GM19240 (cell line): ENCODE measurements around the gene ZNF276.
A peak's percentile ranks its signal among the peaks of the same experiment; 100 is the strongest.
"Not testable (repeated sequence)": the region's sequence is repeated elsewhere in the genome, so short reads cannot be mapped to it uniquely, and the experiment has no call there.

Experiments used
- DNase-seq: peaks from one replicate; pipeline ENCODE4 v3.0.0; 2011; ENCODE audit warnings: low spot score; ENCODE audit not compliant: insufficient read length

Gene ZNF276

GRCh38 chr16:89695875-89696669, 25.3 kb upstream of the ZNF276 start:
- no peak for DNase-seq

GRCh38 chr16:89696670-89697128, 24.6 kb upstream of the ZNF276 start:
- DNase-seq: no peak

DNA sequence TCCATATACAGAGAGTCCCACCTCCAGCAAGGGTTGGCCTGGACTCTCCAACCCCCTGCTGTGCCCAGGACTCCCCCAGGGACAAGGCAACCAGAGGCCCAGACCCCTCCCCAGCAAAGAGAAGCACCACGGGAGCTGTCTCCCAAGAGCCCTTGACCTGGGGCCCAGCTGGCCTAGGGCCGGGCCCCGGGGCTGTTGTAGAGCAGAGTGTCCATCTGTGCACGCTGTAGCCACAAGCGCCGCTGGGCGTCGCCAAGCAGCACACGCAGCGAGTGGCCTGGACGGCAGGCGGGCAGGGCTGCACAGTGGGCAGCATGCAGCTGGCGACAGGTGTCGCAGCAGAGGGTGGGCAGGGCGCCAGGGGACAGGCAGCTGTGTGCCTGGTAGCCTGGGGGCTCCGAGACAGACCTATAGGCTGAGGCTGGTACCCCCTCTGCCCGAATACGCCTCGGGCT, 24.1 kb upstream of the ZNF276 start:
- DNase-seq: no peak

DNA sequence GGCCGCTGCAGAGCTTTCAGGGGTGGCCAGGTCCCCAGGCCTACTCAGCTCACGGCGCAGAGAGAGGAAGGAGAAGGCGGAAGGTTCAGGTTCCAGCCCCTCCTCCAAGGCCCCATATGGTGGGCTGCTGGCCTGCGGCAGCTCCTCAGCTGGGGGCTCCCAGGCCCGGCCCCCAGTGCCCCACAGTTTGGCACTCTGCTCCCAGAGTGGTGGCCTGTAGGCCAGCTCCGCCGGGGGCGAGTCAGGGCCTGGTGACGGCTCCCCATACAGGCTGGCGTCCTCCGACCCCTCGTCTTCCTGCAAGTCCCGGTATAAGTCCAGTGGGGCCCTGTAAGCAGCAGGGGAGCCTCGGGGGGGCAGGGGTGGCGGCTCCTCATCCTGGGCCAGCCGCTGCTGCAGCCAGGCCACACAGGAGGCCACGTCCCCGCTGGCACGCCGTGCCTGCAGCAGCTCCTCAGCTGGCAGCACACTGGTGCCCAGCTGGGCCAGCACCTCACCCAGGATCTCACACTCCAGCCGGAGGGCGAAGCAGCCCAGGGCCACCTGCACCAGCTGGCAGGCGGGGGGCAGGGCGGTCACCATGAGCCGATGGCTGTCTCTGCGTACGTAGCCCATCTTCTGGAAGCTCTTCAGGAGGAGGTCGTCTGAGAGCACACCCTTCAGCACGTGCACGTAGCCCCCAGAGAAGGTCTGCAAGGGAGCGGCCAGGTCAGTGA, 23.6 kb upstream of the ZNF276 start:
- no peak for DNase-seq

- not testable (repeated sequence) for DNase-seq
These were observed 22.6 kb upstream of the ZNF276 start for GRCh38 chr16:89698717-89699116.

DNA sequence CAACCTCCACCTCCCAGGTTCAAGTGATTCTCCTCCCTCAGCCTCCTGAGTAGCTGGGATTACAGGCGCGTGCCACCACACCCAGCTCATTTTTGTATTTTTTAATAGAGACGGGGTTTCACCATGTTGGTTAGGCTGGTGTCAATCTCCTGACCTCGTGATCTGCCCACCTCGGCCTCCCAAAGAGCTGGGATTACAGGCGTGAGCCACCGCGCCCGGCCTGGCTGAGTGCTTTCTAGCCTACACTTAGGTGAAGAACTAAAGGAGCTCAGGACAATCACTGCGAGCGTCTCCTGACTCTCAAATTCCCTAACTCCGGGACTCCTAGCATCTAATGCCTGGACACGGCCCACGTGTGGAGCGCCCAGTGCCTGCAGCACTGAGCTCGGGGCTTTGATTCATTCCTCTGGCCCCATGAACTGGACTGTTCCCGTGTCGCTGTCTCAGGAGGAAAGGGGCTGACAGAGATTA, 21.7 kb upstream of the ZNF276 start:
- not testable (repeated sequence) for DNase-seq

- peak; percentile 99 for DNase-seq
These were observed 21.2 kb upstream of the ZNF276 start for GRCh38 chr16:89700100-89700648.

DNA sequence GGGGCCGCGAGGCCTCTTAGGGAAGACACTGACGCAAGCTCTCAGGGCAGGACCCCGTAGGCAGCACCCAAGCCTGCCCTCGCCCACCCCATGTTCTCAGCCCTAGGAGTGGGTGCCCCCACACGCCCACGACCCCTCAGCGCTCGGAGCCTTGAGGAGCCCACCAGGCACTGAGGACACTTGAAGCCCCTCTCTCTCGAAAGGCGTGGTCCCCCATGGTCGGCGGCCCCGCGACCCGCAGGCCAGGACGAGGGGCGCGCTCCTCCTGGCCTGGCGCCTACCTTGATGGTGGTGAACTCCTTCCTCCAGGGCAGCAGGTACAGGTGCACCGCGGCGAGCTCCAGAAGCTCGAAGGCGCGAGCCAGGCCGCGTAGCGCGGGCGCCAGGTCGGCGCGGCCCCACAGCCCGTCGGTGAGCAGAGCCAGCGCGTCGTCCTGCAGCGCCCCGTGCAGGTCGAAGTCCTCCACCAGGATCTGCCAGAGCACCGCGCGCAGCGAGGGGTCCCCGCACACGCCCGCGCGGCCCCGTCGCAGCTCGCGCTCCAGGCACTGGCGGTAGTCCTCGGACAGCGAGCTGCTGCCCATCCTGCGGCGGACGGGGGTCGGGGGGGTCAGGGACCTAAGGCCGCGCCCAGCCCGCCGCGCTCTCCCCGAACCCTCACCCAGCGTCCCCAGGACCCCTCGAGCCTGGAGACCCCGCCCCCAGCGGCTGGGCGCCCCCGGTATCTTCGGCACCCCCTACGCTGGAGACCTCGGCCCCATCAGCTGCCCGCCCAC, 20.5 kb upstream of the ZNF276 start:
- no peak for DNase-seq

GRCh38 chr16:89701425-89702406, 19.6 kb upstream of the ZNF276 start, which contains the start of gene SPATA2L:
Gene SPATA2L (minus strand): TSS chr16:89701705. CDS start chr16:89701232, 473 bp downstream.
- peak; percentile 96 for DNase-seq

DNA sequence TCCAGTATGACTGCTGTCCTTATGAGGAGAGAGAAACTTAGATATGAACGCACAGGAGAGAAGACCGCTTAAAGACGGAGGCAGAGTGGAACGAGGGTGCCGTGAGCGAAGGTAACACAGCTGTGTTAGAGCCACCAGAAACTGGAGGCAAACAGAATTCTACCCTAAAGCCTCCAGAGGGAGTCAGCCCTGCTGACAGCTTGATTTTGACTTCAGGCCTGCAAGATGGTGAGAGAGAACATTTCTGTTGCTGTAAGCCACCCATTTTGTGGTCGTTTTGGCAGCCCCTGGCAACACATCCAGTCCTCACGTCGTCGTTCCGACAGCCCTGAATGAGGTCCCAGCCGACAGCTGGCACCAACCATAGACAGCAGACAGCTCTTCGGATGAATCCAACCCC, 17.1 kb upstream of the ZNF276 start:
- DNase-seq: no peak

GRCh38 chr16:89705006-89705405, 16.3 kb upstream of the ZNF276 start:
- DNase-seq: no peak

- no peak for DNase-seq
These were observed 14.6 kb upstream of the ZNF276 start for GRCh38 chr16:89706518-89707260.

DNA sequence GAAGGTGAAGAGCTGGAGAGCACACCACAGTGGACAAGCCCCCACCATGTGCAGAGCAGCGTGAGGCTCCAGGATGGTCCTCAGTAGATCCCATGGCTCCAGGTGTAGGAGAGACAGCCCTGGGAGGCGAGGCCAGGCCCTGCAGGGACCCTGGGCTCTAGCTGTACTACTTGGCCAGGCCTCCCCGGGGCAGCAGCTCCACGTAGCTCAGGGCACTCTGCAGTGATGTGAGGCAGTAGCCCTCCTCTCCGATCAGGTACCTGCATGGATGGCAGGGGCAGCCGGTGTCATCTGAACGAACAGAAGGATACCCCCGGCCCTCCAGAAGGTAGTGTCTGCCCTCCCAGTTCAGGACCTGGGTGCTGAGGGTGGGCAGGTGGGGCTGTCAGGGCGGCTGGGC, 13.6 kb upstream of the ZNF276 start:
- no peak for DNase-seq

- DNase-seq: no peak
These were observed 12.8 kb upstream of the ZNF276 start for GRCh38 chr16:89708481-89708931.

DNA sequence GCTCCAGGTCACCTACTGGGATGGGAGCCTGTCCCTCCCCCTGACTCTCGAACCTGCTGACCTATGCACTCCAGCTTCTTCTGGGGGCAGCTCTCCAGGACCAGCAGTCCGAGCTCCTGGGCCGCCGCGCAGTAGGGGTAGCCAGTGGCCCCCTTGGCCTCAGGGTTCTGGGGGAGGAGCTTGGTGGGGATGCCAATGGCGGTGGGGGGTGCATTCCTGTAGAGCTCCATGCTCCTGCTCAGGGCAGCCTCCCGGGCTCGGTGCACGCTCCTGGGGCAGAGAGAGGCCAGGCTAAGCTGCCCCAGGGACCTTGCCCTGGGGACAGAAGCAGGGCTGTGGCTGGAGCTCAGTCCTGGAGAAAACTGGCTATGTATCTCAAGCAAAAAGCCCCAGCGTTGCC, 12.2 kb upstream of the ZNF276 start:
- DNase-seq: no peak

- DNase-seq: no peak
These were observed 11.5 kb upstream of the ZNF276 start for GRCh38 chr16:89709716-89710432.

- DNase-seq: no peak
These were observed 10.4 kb upstream of the ZNF276 start for GRCh38 chr16:89710709-89711564.
